ENCODE measurements around the gene ZNF710. TPM values are rescaled to one million over a fixed set of nuclear protein-coding genes. Genes with fewer than 3 reads are reported as not detected.

The ZNF710 gene
- total RNA-seq, 2 experiments from 2014 or later: 13.8 to 19.0 TPM

- H2AFZ ChIP-seq (ENCODE audit: low read length): no peak overlapping the region
- H3K4me1 ChIP-seq (ENCODE audit: insufficient read depth, low read length, poor library complexity, severe bottlenecking): peaks cover 23% of the 10 kb centered on the region
- no peaks in the 10 kb centered on the region for H3K79me2 ChIP-seq (ENCODE audit: insufficient read depth, low read depth, low read length)
- ChIA-PET POLR2A (interaction anchor here (0.6 kb wide), 1 partner anchor 41 kb away, joined by 4 read pairs; no protein-coding TSS in a partner anchor), CTCF (ENCODE audit: unreplicated experiment) (no interaction called here)
- H3K4me2 ChIP-seq (ENCODE audit: low read length): no peak overlapping the region
- intact Hi-C loops (cut with micrococcal nuclease; ENCODE audit: unreplicated experiment): no loop called here
- no peak overlapping the region for H3K27ac ChIP-seq (ENCODE audit: low read depth, low read length, poor library complexity, severe bottlenecking)
- no TSS peak for BruUV-seq (replicated peaks)
- H3K36me3 ChIP-seq (ENCODE audit: insufficient read depth, low read length): peaks cover 68% of the 10 kb centered on the region
- no peaks in the 10 kb centered on the region for H4K20me1 ChIP-seq (ENCODE audit: insufficient read depth, low read length)
- DNase-seq (ENCODE audit: low spot score): no peak
- no peak for TF ChIP-seq EZH2phosphoT487 (IDR thresholded peaks at IDR 0.05; ENCODE audit: borderline replicate concordance, low read depth, low read length)
- H3K4me3 ChIP-seq (ENCODE audit: low read depth, low read length, poor library complexity, severe bottlenecking): no peak overlapping the region
- H3K9me2 ChIP-seq (ENCODE audit: insufficient read depth, low read length): no peaks in the 10 kb centered on the region
- no peaks in the 10 kb centered on the region for H3K9me3 ChIP-seq (ENCODE audit: low read length)
Measured at GRCh38 chr15:90080458-90080755, 79.3 kb downstream of the ZNF710 start.

- POLR2A ChIA-PET: interaction anchor here (0.6 kb wide), 2 partner anchors 24 to 41 kb away, joined by 4 read pairs; no protein-coding TSS in a partner anchor
- intact Hi-C loops (cut with micrococcal nuclease; ENCODE audit: unreplicated experiment): no loop called here
- H3K9me2 ChIP-seq (ENCODE audit: insufficient read depth, low read length): no peaks in the 10 kb centered on the region
- peaks cover 23% of the 10 kb centered on the region for H3K4me1 ChIP-seq (ENCODE audit: insufficient read depth, low read length, poor library complexity, severe bottlenecking)
- no peaks in the 10 kb centered on the region for H3K79me2 ChIP-seq (ENCODE audit: insufficient read depth, low read depth, low read length)
- TF ChIP-seq CTCF (conservative IDR thresholded peaks at IDR 0.05; ENCODE audit: low read length) (no peak), EZH2phosphoT487 (IDR thresholded peaks at IDR 0.05; ENCODE audit: borderline replicate concordance, low read depth, low read length) (no peak)
- peaks cover 71% of the 10 kb centered on the region for H3K36me3 ChIP-seq (ENCODE audit: insufficient read depth, low read length)
- H3K4me2 ChIP-seq (ENCODE audit: low read length): no peak overlapping the region
- CTCF ChIA-PET (ENCODE audit: unreplicated experiment): no interaction called here
- DNase-seq (ENCODE audit: low spot score): no peak
- no peak overlapping the region for H3K27ac ChIP-seq (ENCODE audit: low read depth, low read length, poor library complexity, severe bottlenecking)
- no peaks in the 10 kb centered on the region for H4K20me1 ChIP-seq (ENCODE audit: insufficient read depth, low read length)
- H3K4me3 ChIP-seq (ENCODE audit: low read depth, low read length, poor library complexity, severe bottlenecking): no peak overlapping the region
- no peaks in the 10 kb centered on the region for H3K9me3 ChIP-seq (ENCODE audit: low read length)
- H2AFZ ChIP-seq (ENCODE audit: low read length): no peak overlapping the region
- BruUV-seq (replicated peaks): no TSS peak
Measured at GRCh38 chr15:90080818-90081393, 79.8 kb downstream of the ZNF710 start.

GRCh38 chr15:90082140-90082715 is 81.1 kb downstream of the ZNF710 start:
- CTCF ChIA-PET (ENCODE audit: unreplicated experiment): interaction anchor here (0.6 kb wide), 1 partner anchor 894 kb away, joined by 4 read pairs; no protein-coding TSS in a partner anchor
- DNase-seq (ENCODE audit: low spot score): no peak
- peaks cover 27% of the 10 kb centered on the region for H3K4me1 ChIP-seq (ENCODE audit: insufficient read depth, low read length, poor library complexity, severe bottlenecking)
- H3K36me3 ChIP-seq (ENCODE audit: insufficient read depth, low read length): peaks cover 74% of the 10 kb centered on the region
- H3K79me2 ChIP-seq (ENCODE audit: insufficient read depth, low read depth, low read length): no peaks in the 10 kb centered on the region
- H3K9me3 ChIP-seq (ENCODE audit: low read length): no peaks in the 10 kb centered on the region
- TF ChIP-seq EZH2phosphoT487 (IDR thresholded peaks at IDR 0.05; ENCODE audit: borderline replicate concordance, low read depth, low read length): no peak
- TF ChIP-seq CTCF (conservative IDR thresholded peaks at IDR 0.05; ENCODE audit: low read length): no peak
- no TSS peak for BruUV-seq (replicated peaks)
- H2AFZ ChIP-seq (ENCODE audit: low read length): no peak overlapping the region
- intact Hi-C loops (cut with micrococcal nuclease; ENCODE audit: unreplicated experiment): no loop called here
- no peak overlapping the region for H3K4me3 ChIP-seq (ENCODE audit: low read depth, low read length, poor library complexity, severe bottlenecking)
- H3K27ac ChIP-seq (ENCODE audit: low read depth, low read length, poor library complexity, severe bottlenecking): no peak overlapping the region
- no peaks in the 10 kb centered on the region for H4K20me1 ChIP-seq (ENCODE audit: insufficient read depth, low read length)
- no peaks in the 10 kb centered on the region for H3K9me2 ChIP-seq (ENCODE audit: insufficient read depth, low read length)
- POLR2A ChIA-PET: interaction anchor here (0.7 to 1.5 kb wide), 3 partner anchors 10 to 39 kb away, joined by 3 to 4 read pairs (median 3); no protein-coding TSS in a partner anchor
- no peak overlapping the region for H3K4me2 ChIP-seq (ENCODE audit: low read length)

Data from OCI-LY7 (cell line).